Activated CD8-positive, alpha-beta T cell treated with anti-CD3 and anti-CD28 coated beads, Interleukin-2, amount 10 ng/mL, durations not matched to agents 7 days and 5 days (primary cell): ENCODE results near the gene RELN. TPM values are rescaled to one million over a fixed set of nuclear protein-coding genes. Genes with fewer than 3 reads are reported as not detected.
A peak's percentile ranks its signal among the peaks of the same experiment; 100 is the strongest.

ENCODE experiments used
- ATAC-seq: fragments of 150-1000 bp; cut with Tn5 transposase; one replicate; pipeline ENCODE4 v1.10.0; 2021; ENCODE audit warnings: moderate library complexity
- CTCF ChIA-PET: fragments of 350-600 bp; sonication (Branson Sonifier 250); formaldehyde crosslinking; loops from one replicate; lab custom pipeline; 2021; ENCODE audit warnings: antibody characterized with exemption; lab: Charles Lee
- POLR2A ChIA-PET: fragments of 350-600 bp; sonication (Branson Sonifier 250); formaldehyde crosslinking; loops from one replicate; lab custom pipeline; 2021; ENCODE audit warnings: antibody characterized with exemption; lab: Charles Lee
- DNase-seq: peaks from one replicate; pipeline ENCODE4 v3.0.0-alpha.2; 2020
- H3K27ac Mint-ChIP-seq: one replicate; pipeline ENCODE4 v1.8.0; 2021; ENCODE audit warnings: mild to moderate bottlenecking, mixed read lengths
- H3K27me3 Mint-ChIP-seq: one replicate; pipeline ENCODE4 v1.8.0; 2021; ENCODE audit warnings: low read depth, mixed read lengths
- H3K36me3 Mint-ChIP-seq: one replicate; pipeline ENCODE4 v1.8.0; 2021; ENCODE audit warnings: low read depth, mixed read lengths
- H3K4me1 Mint-ChIP-seq: one replicate; pipeline ENCODE4 v1.8.0; 2021; ENCODE audit warnings: low read depth, mixed read lengths
- H3K4me3 Mint-ChIP-seq: one replicate; pipeline ENCODE4 v1.8.0; 2021; ENCODE audit warnings: mild to moderate bottlenecking, mixed read lengths
- H3K9me3 Mint-ChIP-seq: one replicate; pipeline ENCODE4 v1.8.0; 2022; ENCODE audit warnings: mixed read lengths; ENCODE audit not compliant: insufficient read depth
- total RNA-seq, 2 experiments: library from RNA; stranded (reverse); gene quantifications; one replicate each; pipeline ENCODE4 v1.2.3, GENCODE V29; 2021

Gene RELN
- total RNA-seq, 2 experiments from 2014 or later: not detected

GRCh38 chr7:104011829-104012228 is 22.4 kb upstream of the RELN start:
- ChIA-PET POLR2A (no interaction called here), CTCF (no interaction called here)
- Mint-ChIP-seq H3K4me1 (no peaks in the 10 kb centered on the region), H3K4me3 (no peak overlapping the region), H3K27ac (no peak overlapping the region), H3K9me3 (no peaks in the 10 kb centered on the region), H3K36me3 (no peaks in the 10 kb centered on the region), H3K27me3 (no peaks in the 10 kb centered on the region)
- no peak for ATAC-seq
- DNase-seq: no peak

GRCh38 chr7:104010052-104010909 is 20.8 kb upstream of the RELN start:
- ATAC-seq: no peak
- Mint-ChIP-seq H3K4me1 (no peaks in the 10 kb centered on the region), H3K27me3 (no peaks in the 10 kb centered on the region), H3K36me3 (no peaks in the 10 kb centered on the region), H3K4me3 (no peak overlapping the region), H3K9me3 (no peaks in the 10 kb centered on the region), H3K27ac (no peak overlapping the region)
- no peak for DNase-seq
- POLR2A ChIA-PET: no interaction called here
- CTCF ChIA-PET: no interaction called here

DNA sequence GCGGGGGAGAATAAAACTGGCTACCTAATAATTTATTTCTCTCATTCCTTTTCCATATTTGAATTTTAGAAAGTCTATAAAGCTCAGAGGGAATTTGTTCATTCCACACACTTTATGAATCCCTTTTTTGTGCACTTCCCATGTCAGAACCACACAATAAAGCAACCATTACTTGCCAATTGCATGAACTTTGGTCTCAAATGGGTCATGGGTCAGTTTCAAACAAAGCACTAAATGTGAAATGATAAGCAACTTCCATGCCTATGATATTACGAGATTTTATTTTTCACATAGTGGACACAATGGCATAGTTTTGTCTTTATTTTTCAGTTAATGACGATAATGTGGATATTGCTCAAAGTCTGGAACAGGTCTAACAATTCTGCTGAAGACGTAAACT is 18.6 kb upstream of the RELN start:
- POLR2A ChIA-PET: no interaction called here
- no peaks in the 10 kb centered on the region for H3K36me3 Mint-ChIP-seq
- no peaks in the 10 kb centered on the region for H3K4me1 Mint-ChIP-seq
- H3K9me3 Mint-ChIP-seq: no peaks in the 10 kb centered on the region
- H3K4me3 Mint-ChIP-seq: no peak overlapping the region
- CTCF ChIA-PET: no interaction called here
- H3K27ac Mint-ChIP-seq: no peak overlapping the region
- no peaks in the 10 kb centered on the region for H3K27me3 Mint-ChIP-seq
- DNase-seq: no peak
- ATAC-seq: no peak

DNA sequence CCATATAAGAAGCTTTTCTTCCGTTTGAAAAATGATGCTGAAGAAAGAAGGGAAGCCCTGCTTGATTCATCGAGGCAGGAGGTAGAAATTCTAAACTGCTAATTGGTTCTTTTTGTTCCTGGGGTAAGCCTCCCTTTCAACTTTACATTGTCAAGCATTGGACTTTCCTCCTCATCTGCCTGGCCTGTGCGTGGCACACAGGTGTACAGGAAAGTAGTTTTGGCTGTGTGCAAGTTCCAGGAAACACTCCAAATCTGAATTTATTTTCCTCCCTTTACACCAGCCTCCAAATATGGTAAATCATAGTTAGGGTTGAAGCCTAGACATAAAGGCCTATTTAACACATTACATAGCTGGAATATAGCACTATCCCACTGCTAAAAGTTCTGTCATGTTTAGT is 18.2 kb upstream of the RELN start:
- ATAC-seq (no peak), DNase-seq (no peak)
- H3K4me3 Mint-ChIP-seq: no peak overlapping the region
- CTCF ChIA-PET: no interaction called here
- H3K27ac Mint-ChIP-seq: no peak overlapping the region
- no peaks in the 10 kb centered on the region for H3K27me3 Mint-ChIP-seq
- no peaks in the 10 kb centered on the region for H3K4me1 Mint-ChIP-seq
- H3K36me3 Mint-ChIP-seq: no peaks in the 10 kb centered on the region
- H3K9me3 Mint-ChIP-seq: no peaks in the 10 kb centered on the region
- POLR2A ChIA-PET: no interaction called here

DNA sequence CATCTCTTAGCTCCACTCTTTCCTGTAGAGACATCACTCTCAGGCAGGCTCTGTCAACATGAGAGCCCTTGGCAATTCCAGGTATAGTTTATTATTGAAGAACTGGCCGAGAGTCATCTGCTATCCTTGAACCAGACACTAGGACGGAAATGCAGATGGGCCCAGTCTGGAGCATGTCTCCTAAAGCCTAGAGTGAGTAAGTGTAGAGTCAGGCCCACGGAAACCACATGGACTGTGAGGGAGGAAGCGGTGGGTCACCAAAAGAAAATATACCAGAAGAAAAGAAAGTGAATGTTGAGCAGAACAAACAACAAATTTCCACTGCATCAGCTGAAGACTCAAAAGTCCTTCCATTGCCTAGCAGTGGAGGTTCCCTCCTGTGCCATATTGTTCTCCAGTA is 15.7 kb upstream of the RELN start:
- ATAC-seq (no peak), DNase-seq (no peak)
- Mint-ChIP-seq H3K9me3 (no peaks in the 10 kb centered on the region), H3K4me3 (no peak overlapping the region), H3K27ac (no peak overlapping the region), H3K4me1 (no peaks in the 10 kb centered on the region), H3K36me3 (no peaks in the 10 kb centered on the region), H3K27me3 (peaks cover under 1% of the 10 kb centered on the region)
- POLR2A ChIA-PET: no interaction called here
- CTCF ChIA-PET: no interaction called here

- POLR2A ChIA-PET: no interaction called here
- Mint-ChIP-seq H3K27ac (no peak overlapping the region), H3K36me3 (no peaks in the 10 kb centered on the region), H3K4me1 (no peaks in the 10 kb centered on the region), H3K27me3 (peaks cover 13% of the 10 kb centered on the region), H3K4me3 (no peak overlapping the region), H3K9me3 (no peaks in the 10 kb centered on the region)
- no peak for ATAC-seq
- DNase-seq: no peak
- CTCF ChIA-PET: no interaction called here
Measured at GRCh38 chr7:103996639-103997038, 7.2 kb upstream of the RELN start.

- no peaks in the 10 kb centered on the region for H3K4me1 Mint-ChIP-seq
- ATAC-seq (no peak), DNase-seq (no peak)
- peaks cover 17% of the 10 kb centered on the region for H3K27me3 Mint-ChIP-seq
- H3K27ac Mint-ChIP-seq: no peak overlapping the region
- CTCF ChIA-PET: no interaction called here
- H3K9me3 Mint-ChIP-seq: no peaks in the 10 kb centered on the region
- no peaks in the 10 kb centered on the region for H3K36me3 Mint-ChIP-seq
- H3K4me3 Mint-ChIP-seq: no peak overlapping the region
- POLR2A ChIA-PET: no interaction called here
Measured at GRCh38 chr7:103996017-103996551, 6.6 kb upstream of the RELN start.

- ChIA-PET CTCF (no interaction called here), POLR2A (no interaction called here)
- no peak for ATAC-seq
- H3K27ac Mint-ChIP-seq: no peak overlapping the region
- H3K4me1 Mint-ChIP-seq: peaks cover 1% of the 10 kb centered on the region
- no peaks in the 10 kb centered on the region for H3K36me3 Mint-ChIP-seq
- peaks cover 22% of the 10 kb centered on the region for H3K27me3 Mint-ChIP-seq
- H3K9me3 Mint-ChIP-seq: no peaks in the 10 kb centered on the region
- DNase-seq: no peak
- H3K4me3 Mint-ChIP-seq: no peak overlapping the region
Measured at GRCh38 chr7:103995554-103995953, 6.1 kb upstream of the RELN start.

DNA sequence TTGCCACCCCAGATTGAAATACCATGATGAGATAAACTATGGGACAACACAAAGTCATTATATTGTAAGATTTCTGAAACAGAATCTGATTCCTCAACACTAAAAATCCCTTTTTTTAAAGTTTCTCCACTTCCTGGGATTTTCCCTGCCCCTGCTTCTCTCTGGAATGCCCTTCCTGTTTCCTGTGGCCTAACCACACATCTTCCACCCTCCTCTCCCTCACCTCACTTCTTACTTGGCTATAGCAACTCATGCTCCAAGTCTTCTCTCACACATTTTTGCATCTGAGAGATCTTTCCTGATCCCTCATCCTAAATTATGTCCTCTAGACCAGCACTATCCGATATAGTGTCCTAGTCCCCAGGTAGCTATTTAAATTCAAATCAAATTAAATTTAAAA is 4.1 kb upstream of the RELN start:
- H3K27ac Mint-ChIP-seq: no peak overlapping the region
- no peaks in the 10 kb centered on the region for H3K9me3 Mint-ChIP-seq
- ChIA-PET CTCF (no interaction called here), POLR2A (no interaction called here)
- H3K36me3 Mint-ChIP-seq: no peaks in the 10 kb centered on the region
- DNase-seq: no peak
- no peak for ATAC-seq
- H3K4me3 Mint-ChIP-seq: no peak overlapping the region
- peaks cover 32% of the 10 kb centered on the region for H3K27me3 Mint-ChIP-seq
- H3K4me1 Mint-ChIP-seq: peaks cover 10% of the 10 kb centered on the region

GRCh38 chr7:103991406-103991805 is 1.9 kb upstream of the RELN start:
- no peaks in the 10 kb centered on the region for H3K36me3 Mint-ChIP-seq
- no peak overlapping the region for H3K4me3 Mint-ChIP-seq
- no peak for DNase-seq
- H3K27me3 Mint-ChIP-seq: peaks cover 44% of the 10 kb centered on the region
- H3K9me3 Mint-ChIP-seq: no peaks in the 10 kb centered on the region
- no peak overlapping the region for H3K27ac Mint-ChIP-seq
- peaks cover 10% of the 10 kb centered on the region for H3K4me1 Mint-ChIP-seq
- no peak for ATAC-seq
- POLR2A ChIA-PET: no interaction called here
- CTCF ChIA-PET: no interaction called here

- Mint-ChIP-seq H3K4me3 (no peak overlapping the region), H3K27ac (no peak overlapping the region), H3K27me3 (peaks cover 46% of the 10 kb centered on the region), H3K4me1 (peaks cover 10% of the 10 kb centered on the region), H3K9me3 (no peaks in the 10 kb centered on the region), H3K36me3 (no peaks in the 10 kb centered on the region)
- ATAC-seq (no peak), DNase-seq (no peak)
- ChIA-PET POLR2A (no interaction called here), CTCF (no interaction called here)
Measured at GRCh38 chr7:103990991-103991390, 1.5 kb upstream of the RELN start.

- Mint-ChIP-seq H3K27ac (no peak overlapping the region), H3K9me3 (no peaks in the 10 kb centered on the region), H3K4me3 (peak overlapping the region; percentile 49), H3K36me3 (no peaks in the 10 kb centered on the region), H3K4me1 (peaks cover 10% of the 10 kb centered on the region), H3K27me3 (peaks cover 54% of the 10 kb centered on the region)
- ChIA-PET CTCF (no interaction called here), POLR2A (no interaction called here)
- DNase-seq (no peak), ATAC-seq (peak; percentile 63)
Measured at GRCh38 chr7:103989785-103990767, 618 bp upstream of the RELN start.
